ENCODE measurements around the gene RASGRF1. TPM values are rescaled to one million over a fixed set of nuclear protein-coding genes. Genes with fewer than 3 reads are reported as not detected.
"Not testable (repeated sequence)": the region's sequence is repeated elsewhere in the genome, so short reads cannot be mapped to it uniquely, and the experiment has no call there.

Gene RASGRF1
- polyA plus RNA-seq, 1 donor (not counting 4 experiments of a cell fraction or from before 2014, with no cell fraction given): 0.08 TPM

DNA sequence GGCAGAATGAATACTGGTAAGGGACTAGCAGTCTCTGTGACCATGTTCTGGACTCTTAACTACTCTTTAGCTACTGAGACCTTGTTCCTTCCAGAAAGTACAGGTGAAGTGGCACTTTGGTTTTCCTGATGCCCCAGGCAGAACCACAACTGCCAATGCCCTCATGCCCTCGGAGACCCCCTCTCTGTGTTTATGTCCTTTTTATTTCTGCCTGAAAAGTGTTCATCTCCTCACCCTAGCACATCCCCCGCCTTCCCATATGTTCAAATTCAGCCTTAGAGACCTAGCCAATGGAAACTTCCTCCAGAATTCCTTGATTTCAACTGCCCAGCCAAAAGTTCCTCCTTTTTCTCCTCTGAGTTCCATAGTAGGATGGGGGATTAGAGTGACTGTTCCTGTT lies 23.3 kb upstream of the RASGRF1 start:
- no peak overlapping the region for H3K4me2 ChIP-seq (ENCODE audit: control insufficient read depth, extremely low read depth, insufficient read depth, low read depth, low read length)
- H3K9me1 ChIP-seq (ENCODE audit: control insufficient read depth, extremely low read depth, insufficient read depth, low read length): no peaks in the 10 kb centered on the region
- no peak overlapping the region for H3K9ac ChIP-seq (ENCODE audit: control insufficient read depth, extremely low read depth, insufficient read depth, low read length)
- H3K4me3 ChIP-seq (ENCODE audit: control insufficient read depth in 2 of 3, extremely low read depth in 1 of 3, insufficient read depth in 2 of 3, low read depth in 1 of 3, low read length in 3 of 3): no peak overlapping the region
- no peaks in the 10 kb centered on the region for H3K79me2 ChIP-seq (ENCODE audit: control insufficient read depth, insufficient read depth, low read length)
- TF ChIP-seq, protein P1, sequence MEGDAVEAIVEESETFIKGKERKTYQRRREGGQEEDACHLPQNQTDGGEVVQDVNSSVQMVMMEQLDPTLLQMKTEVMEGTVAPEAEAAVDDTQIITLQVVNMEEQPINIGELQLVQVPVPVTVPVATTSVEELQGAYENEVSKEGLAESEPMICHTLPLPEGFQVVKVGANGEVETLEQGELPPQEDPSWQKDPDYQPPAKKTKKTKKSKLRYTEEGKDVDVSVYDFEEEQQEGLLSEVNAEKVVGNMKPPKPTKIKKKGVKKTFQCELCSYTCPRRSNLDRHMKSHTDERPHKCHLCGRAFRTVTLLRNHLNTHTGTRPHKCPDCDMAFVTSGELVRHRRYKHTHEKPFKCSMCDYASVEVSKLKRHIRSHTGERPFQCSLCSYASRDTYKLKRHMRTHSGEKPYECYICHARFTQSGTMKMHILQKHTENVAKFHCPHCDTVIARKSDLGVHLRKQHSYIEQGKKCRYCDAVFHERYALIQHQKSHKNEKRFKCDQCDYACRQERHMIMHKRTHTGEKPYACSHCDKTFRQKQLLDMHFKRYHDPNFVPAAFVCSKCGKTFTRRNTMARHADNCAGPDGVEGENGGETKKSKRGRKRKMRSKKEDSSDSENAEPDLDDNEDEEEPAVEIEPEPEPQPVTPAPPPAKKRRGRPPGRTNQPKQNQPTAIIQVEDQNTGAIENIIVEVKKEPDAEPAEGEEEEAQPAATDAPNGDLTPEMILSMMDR (optimal IDR thresholded peaks at IDR 0.05 in 1 of 3, IDR thresholded peaks at IDR 0.05 in 1 of 3, conservative IDR thresholded peaks at IDR 0.05 in 1 of 3; ENCODE audit: extremely low read depth in 1 of 3, insufficient read depth in 2 of 3, low read length in 3 of 3): no peak
- TF ChIP-seq EZH2 (IDR thresholded peaks at IDR 0.05; ENCODE audit: low read length): no peak
- H3K9me3 ChIP-seq (ENCODE audit: control insufficient read depth, low read depth, low read length): no peaks in the 10 kb centered on the region
- H3K27me3 ChIP-seq (ENCODE audit: control insufficient read depth, extremely low read depth, insufficient read depth, low read length): peaks cover 4% of the 10 kb centered on the region
- H3K4me1 ChIP-seq (ENCODE audit: control insufficient read depth, extremely low read depth, insufficient read depth, low read length): no peaks in the 10 kb centered on the region
- H3K27ac ChIP-seq (ENCODE audit: control insufficient read depth, insufficient read depth, low read length): no peak overlapping the region
- no peaks in the 10 kb centered on the region for H3K36me3 ChIP-seq (ENCODE audit: control insufficient read depth in 2 of 2, extremely low read depth in 1 of 2, insufficient read depth in 2 of 2, low read length in 2 of 2)
- dilution Hi-C loops (cut with MboI; ENCODE audit: extremely low pct_ligation_motif_present, low sequenced_read_pairs): no loop called here
- no peak for FAIRE-seq
- DNase-seq (ENCODE audit: low read depth, low spot score): no peak
- no peaks in the 10 kb centered on the region for H4K20me1 ChIP-seq (ENCODE audit: control insufficient read depth, extremely low read depth, insufficient read depth, low read length)
- no peak overlapping the region for H2AFZ ChIP-seq (ENCODE audit: control insufficient read depth, low read length)

DNA sequence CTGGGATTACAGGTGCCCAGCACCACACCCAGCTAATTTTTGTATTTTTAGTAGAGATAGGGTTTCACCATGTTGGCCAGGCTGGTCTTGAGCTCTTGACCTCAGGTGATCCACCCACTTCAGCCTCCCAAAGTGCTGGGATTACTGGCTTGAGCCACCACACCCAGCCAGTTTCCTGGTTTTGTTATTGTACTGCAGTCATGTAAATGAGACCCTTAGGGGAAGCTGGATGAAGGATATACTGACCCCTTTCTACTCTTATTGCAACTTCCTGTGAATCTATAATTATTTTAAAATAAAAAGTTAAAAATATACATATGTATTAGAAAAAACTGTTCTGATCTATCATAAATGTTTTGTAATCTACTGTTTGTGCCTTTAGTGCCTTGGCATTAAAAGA lies 20.8 kb upstream of the RASGRF1 start:
- DNase-seq (ENCODE audit: low read depth, low spot score); H3K9me1 ChIP-seq (ENCODE audit: control insufficient read depth, extremely low read depth, insufficient read depth, low read length); H3K9ac ChIP-seq (ENCODE audit: control insufficient read depth, extremely low read depth, insufficient read depth, low read length); FAIRE-seq; H3K36me3 ChIP-seq (ENCODE audit: control insufficient read depth in 2 of 2, extremely low read depth in 1 of 2, insufficient read depth in 2 of 2, low read length in 2 of 2); H2AFZ ChIP-seq (ENCODE audit: control insufficient read depth, low read length); H3K9me3 ChIP-seq (ENCODE audit: control insufficient read depth, low read depth, low read length); dilution Hi-C loops (cut with MboI; ENCODE audit: extremely low pct_ligation_motif_present, low sequenced_read_pairs); H3K27ac ChIP-seq (ENCODE audit: control insufficient read depth, insufficient read depth, low read length); H3K79me2 ChIP-seq (ENCODE audit: control insufficient read depth, insufficient read depth, low read length); H3K4me1 ChIP-seq (ENCODE audit: control insufficient read depth, extremely low read depth, insufficient read depth, low read length); H3K27me3 ChIP-seq (ENCODE audit: control insufficient read depth, extremely low read depth, insufficient read depth, low read length); H4K20me1 ChIP-seq (ENCODE audit: control insufficient read depth, extremely low read depth, insufficient read depth, low read length); H3K4me2 ChIP-seq (ENCODE audit: control insufficient read depth, extremely low read depth, insufficient read depth, low read depth, low read length); H3K4me3 ChIP-seq (ENCODE audit: control insufficient read depth in 2 of 3, extremely low read depth in 1 of 3, insufficient read depth in 2 of 3, low read depth in 1 of 3, low read length in 3 of 3): not testable (repeated sequence)

DNA sequence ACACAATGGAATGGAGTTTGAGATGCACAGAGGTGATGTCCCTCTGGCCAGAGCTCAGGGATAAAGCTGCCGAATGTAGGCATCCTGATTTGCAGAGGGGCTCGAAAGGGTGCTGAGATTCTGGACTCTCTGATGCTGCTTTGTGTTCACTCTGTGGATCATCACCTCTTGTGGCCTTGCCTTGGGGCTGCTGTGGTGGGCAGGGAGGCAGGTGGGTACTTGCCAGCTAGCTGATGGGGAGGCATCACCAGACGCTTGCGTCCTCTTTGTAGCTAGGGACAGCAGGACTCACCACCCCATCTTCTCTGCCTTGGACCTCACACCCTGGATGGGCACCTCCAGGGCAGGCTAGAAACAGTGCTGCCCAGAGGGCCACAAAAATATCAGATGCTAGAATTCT lies 14.6 kb upstream of the RASGRF1 start:
- no peak for DNase-seq (ENCODE audit: low read depth, low spot score)
- H3K4me1 ChIP-seq (ENCODE audit: control insufficient read depth, extremely low read depth, insufficient read depth, low read length): no peaks in the 10 kb centered on the region

More for the DNA sequence above, 14.6 kb upstream of the RASGRF1 start:
- dilution Hi-C loops (cut with MboI; ENCODE audit: extremely low pct_ligation_motif_present, low sequenced_read_pairs): no loop called here
- no peak for FAIRE-seq
- H3K9me1 ChIP-seq (ENCODE audit: control insufficient read depth, extremely low read depth, insufficient read depth, low read length): no peaks in the 10 kb centered on the region
- no peak overlapping the region for H3K9ac ChIP-seq (ENCODE audit: control insufficient read depth, extremely low read depth, insufficient read depth, low read length)
- H3K27ac ChIP-seq (ENCODE audit: control insufficient read depth, insufficient read depth, low read length): no peak overlapping the region
- no peaks in the 10 kb centered on the region for H3K9me3 ChIP-seq (ENCODE audit: control insufficient read depth, low read depth, low read length)
- H2AFZ ChIP-seq (ENCODE audit: control insufficient read depth, low read length): no peak overlapping the region
- H3K27me3 ChIP-seq (ENCODE audit: control insufficient read depth, extremely low read depth, insufficient read depth, low read length): peaks cover 19% of the 10 kb centered on the region
- H4K20me1 ChIP-seq (ENCODE audit: control insufficient read depth, extremely low read depth, insufficient read depth, low read length): no peaks in the 10 kb centered on the region
- TF ChIP-seq, protein P1 (optimal IDR thresholded peaks at IDR 0.05 in 1 of 3, IDR thresholded peaks at IDR 0.05 in 1 of 3, conservative IDR thresholded peaks at IDR 0.05 in 1 of 3; ENCODE audit: extremely low read depth in 1 of 3, insufficient read depth in 2 of 3, low read length in 3 of 3): no peak
- no peak for TF ChIP-seq EZH2 (IDR thresholded peaks at IDR 0.05; ENCODE audit: low read length)
- no peak overlapping the region for H3K4me2 ChIP-seq (ENCODE audit: control insufficient read depth, extremely low read depth, insufficient read depth, low read depth, low read length)
- no peaks in the 10 kb centered on the region for H3K36me3 ChIP-seq (ENCODE audit: control insufficient read depth in 2 of 2, extremely low read depth in 1 of 2, insufficient read depth in 2 of 2, low read length in 2 of 2)
- H3K4me3 ChIP-seq (ENCODE audit: control insufficient read depth in 2 of 3, extremely low read depth in 1 of 3, insufficient read depth in 2 of 3, low read depth in 1 of 3, low read length in 3 of 3): no peak overlapping the region
- H3K79me2 ChIP-seq (ENCODE audit: control insufficient read depth, insufficient read depth, low read length): no peaks in the 10 kb centered on the region
